HG02610 (cell line): Measurements from ENCODE around the gene KDM7A.
"Not testable (repeated sequence)": the region's sequence is repeated elsewhere in the genome, so short reads cannot be mapped to it uniquely, and the experiment has no call there.

Source experiments
- ATAC-seq: cut with Tn5 transposase; IDR thresholded peaks from one replicate; pipeline ENCODE4 v1.9.1; 2021; ENCODE audit warnings: mild to moderate bottlenecking, moderate library complexity; ENCODE audit not compliant: unreplicated experiment

KDM7A gene

GRCh38 chr7:140201393-140201792, 24.6 kb upstream of the KDM7A start:
- no peak for ATAC-seq

DNA sequence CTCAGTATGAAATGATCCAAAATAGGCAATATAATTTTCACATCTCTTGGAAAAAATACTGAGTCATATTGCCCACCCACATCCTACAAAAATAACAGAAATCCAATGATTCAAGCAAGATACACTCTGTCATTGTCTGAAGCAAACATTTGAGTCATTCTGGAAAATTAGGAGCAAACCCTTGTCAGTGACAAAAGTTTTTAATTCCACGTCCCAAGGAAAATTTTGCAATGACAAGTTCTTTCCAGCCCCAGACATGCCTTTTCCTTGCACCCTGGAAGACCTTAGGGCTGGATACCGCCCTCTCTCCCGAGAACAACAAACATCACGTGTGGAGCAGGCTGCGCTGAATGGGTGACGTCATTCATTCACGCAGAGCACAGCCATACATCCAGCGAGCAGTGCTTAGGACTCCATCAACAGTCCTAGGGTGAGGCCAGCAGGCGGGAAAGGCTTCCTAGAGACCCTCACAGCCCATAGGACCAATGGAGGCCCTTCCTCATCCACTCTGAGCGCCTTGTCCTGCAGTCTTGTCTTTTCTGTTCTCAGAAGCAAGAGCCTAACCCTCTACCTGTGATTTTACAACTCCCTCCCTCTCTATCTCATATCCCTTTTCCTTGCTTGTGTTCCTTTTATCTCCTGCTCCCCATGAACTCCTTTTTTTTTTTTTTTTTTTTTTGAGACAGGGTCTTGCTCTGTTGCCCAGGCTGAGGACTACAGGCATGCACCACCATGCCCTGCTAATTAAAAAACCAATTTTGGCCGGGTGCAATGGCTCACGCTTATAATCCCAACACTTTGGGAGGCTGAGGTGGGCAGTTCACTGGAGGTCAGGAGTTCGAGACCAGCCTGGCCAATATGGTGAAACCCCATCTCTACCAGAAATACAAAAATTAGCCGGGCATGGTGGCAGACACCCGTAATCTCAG, 23.5 kb upstream of the KDM7A start:
- no peak for ATAC-seq

DNA sequence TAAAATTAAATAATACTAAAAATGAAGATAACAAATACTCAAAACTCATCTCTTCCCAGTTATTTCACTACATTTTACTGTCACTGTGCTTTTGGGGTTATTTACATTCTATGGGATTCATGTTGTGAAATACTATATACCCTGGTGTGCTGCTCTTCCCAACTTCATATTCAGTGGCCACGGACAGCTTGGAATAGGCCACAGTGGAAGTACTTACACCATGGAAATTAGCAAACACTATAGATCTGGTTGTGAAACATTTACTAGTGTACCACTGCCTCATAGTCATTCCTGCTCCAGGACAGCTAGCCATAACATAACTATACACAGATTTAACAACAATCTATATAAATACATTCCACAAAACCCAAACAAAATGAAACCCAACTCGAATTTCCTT, 21.2 kb upstream of the KDM7A start:
- ATAC-seq: no peak

DNA sequence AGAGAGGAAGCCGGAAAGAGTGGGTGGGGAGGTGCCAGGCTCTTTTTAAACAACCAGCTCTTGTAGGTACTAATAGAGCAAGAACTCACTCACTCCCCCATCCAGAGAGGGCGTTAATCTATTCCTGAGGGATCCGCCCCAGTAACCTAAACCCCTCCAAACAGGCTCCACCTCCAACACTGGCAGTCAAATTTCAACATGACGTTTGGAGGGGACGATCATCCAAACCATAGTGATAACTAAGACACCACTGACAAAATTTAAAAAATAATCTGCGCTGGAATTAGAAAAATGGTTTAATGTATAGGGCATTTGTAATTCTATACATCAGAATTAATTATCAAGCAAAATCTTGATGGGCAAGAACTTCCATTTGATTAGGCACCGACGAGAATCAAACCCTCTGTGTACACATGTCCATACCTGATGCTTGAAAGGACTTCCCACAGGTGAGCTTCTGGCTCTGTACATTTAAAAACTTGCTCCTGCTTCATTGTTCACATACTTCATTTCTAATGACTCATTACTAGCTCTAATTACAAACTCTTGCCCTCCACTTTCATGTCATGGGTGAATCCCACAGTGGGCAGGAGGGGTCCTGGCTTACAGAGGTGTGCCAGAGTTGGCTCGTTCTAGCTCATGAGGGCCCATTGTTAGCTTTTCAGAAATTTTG, 20.6 kb upstream of the KDM7A start:
- ATAC-seq: no peak

- ATAC-seq: no peak
Measured at GRCh38 chr7:140196361-140197217, 19.8 kb upstream of the KDM7A start.

GRCh38 chr7:140195859-140196258, 19.1 kb upstream of the KDM7A start:
- ATAC-seq: no peak

GRCh38 chr7:140192620-140193019, 15.8 kb upstream of the KDM7A start:
- no peak for ATAC-seq

DNA sequence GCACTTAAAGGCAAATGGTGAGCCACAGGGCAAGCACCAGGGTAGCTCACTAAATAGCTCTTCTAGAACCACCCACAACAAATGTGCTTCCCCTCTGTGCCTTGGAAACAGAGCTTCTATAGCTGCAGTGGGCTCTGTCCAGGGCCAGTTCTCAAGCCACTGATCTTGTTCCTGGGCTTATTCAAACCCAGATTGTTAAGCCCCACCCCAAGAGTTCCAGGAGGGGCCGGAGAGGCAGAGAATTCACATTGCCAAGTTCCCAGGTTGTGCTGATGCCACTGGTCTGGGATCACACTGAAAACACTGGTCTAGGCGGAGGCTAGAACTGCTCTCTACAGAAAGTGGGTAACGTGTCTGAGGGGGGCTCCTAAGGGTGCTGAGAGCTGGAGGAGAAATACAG, 15.4 kb upstream of the KDM7A start:
- ATAC-seq: no peak

GRCh38 chr7:140190588-140190987, 13.8 kb upstream of the KDM7A start:
- ATAC-seq: no peak

DNA sequence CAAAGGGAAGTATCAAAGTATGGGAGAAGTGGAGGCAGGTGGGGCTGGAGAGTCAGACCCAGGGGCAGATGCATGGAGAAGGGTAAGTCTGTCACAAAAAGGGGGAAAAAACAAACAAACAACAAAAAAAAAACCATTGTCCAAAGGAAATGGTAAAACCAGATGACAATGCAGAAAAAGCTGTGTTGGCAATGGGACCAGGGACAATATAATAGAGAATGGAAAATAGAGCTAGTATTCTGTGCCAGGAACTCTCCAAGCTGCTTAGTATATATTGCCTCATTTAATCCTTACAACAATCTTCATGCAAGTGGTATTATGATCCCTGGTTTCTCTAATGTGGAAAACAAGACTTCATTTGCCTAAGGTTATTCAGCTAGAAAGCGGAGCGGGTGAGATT, 13.1 kb upstream of the KDM7A start:
- ATAC-seq: no peak

GRCh38 chr7:140182917-140183316, 6.1 kb upstream of the KDM7A start:
- ATAC-seq: no peak

- ATAC-seq: no peak
Measured at GRCh38 chr7:140179339-140179738, 2.6 kb upstream of the KDM7A start.

DNA sequence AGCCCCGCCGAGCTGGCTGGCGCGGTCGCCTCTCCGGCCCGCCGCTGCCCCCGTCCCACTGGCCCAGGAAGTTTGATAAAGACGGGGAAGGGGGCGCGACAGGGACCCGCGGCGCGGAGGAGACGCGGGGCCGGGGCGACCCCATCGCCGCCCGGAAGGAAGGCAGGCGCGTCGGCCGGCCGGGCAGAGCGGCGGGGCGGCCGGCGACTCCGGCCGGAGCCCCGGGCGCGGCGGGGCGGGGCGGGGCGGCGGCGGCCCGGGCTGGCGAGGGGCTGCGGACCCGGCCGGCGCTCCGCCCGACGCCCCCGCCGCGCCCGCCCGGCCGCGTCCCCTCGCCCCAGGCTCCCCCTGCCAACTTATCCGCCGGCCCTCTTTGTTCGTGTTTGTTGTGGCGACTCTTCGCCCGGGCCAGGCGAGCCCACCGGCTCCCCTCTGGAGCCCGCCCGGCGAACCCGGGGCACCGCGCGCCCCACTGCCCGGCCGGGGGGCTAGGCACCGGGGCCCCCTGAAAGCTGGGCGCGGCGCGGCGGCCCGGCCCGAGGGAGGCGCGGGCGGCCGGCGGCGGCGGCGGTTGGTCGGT, 571 bp downstream of the KDM7A start:
- no peak for ATAC-seq

GRCh38 chr7:140175221-140176121, 1.3 kb downstream of the KDM7A start:
- ATAC-seq: peak; percentile 52

GRCh38 chr7:140174217-140174616, 2.6 kb downstream of the KDM7A start:
- ATAC-seq: no peak

- no peak for ATAC-seq
Measured at GRCh38 chr7:140170375-140170774, 6.4 kb downstream of the KDM7A start.

GRCh38 chr7:140168816-140169215, 8.0 kb downstream of the KDM7A start:
- ATAC-seq: no peak

GRCh38 chr7:140165422-140165821, 11.4 kb downstream of the KDM7A start:
- no peak for ATAC-seq

DNA sequence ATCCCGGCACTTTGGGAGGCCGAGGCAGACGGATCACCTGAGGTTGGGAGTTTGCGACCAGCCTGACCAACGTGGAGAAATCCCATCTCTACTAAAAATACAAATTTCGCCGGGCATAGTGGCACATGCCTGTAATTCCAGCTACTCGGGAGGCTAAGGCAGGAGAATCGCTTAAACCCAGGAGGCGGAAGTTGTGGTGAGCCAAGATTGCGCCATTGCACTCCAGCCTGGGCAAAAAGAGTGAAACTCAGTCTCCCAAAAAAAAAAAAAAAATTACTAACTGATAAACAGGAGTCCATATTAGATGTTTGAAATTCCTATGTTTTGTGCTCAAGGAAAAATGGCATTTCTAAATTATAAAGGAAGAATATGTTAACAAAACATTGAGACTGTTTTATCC, 14.7 kb downstream of the KDM7A start:
- not testable (repeated sequence) for ATAC-seq

DNA sequence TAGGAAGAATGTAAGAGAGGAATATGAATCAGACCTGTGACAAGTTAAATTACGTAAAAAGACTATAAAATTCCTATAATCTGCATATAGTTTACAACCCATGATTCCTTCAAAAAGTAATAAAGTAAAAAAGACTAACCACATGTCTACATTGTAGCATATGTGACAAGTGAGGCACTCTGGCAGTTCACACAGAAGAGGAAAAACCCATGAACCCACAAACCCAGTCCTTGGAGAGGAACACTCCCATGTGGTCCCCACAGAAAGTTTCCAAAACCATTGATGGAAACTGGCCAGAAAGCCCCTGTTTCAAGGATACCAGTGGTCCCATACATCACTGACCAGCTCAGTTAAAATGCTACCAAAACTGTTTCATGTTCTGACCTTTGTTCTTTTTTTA, 15.7 kb downstream of the KDM7A start:
- ATAC-seq: no peak
